ENCODE results near the gene SLC35E1.

Gene SLC35E1

DNA sequence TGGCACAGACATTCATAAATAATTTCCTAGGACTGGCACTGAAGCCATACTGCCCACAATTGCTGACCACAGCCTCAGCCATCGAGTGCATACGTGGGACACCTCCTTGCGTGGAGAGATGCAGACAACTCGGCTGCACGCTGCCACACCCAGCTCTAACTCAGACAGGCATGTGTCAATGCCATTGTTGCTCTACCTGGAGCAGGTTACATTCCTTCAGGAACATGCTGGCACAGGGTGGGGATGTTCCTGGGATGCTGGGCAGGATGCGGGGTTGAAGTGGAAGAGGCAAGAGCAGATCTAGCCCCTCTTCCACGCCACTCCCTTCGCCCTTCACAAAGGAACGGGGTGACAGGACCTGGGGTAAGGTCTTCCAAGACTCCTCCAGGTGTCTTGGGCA, 24.2 kb upstream of the SLC35E1 start:
- DNase-seq: no peak

- no peak for DNase-seq
Observed at GRCh38 chr19:16595097-16595496, 22.9 kb upstream of the SLC35E1 start.

- no peak for DNase-seq
Observed at GRCh38 chr19:16594681-16595091, 22.5 kb upstream of the SLC35E1 start.

GRCh38 chr19:16594131-16594586, 21.9 kb upstream of the SLC35E1 start:
- DNase-seq: peak; percentile 64

GRCh38 chr19:16593181-16593580, 21.0 kb upstream of the SLC35E1 start:
- no peak for DNase-seq

DNA sequence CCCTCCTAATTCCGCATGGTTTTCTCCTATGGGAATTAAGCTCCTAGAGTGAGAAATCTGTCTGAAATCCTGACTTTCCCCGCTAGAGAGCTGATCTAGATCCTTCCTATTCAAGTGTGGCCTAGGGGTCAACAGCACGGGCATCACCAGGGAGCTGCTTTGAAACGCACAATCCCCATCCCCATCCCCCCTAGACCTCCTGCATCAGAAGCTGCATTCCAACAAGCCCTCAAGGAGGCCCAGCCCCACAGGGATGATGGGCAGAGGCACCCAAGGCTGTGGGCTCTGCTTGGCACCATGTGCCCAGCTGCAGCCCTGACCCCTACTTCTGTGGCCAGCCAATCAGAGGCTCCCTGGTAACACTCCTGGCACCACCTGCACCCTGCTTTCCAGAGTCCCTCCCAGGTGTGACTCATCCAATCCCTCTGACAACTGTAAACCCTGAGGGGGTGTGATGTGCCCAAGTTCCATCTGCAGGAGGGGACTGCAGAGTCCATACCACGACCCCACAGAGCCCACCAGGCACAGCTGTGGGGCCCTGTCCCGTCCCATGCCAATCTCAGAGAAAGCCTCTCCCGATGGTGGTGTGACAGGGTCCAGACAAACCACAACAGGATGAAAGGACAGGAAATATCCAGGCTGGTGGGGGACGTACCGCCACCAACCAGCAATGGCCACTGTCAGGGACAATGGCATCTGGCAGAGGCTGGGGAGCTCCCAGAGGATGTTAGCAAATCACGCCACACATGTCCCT, 19.8 kb upstream of the SLC35E1 start:
- no peak for DNase-seq

- no peak for DNase-seq
Observed at GRCh38 chr19:16590876-16591802, 18.9 kb upstream of the SLC35E1 start.

DNA sequence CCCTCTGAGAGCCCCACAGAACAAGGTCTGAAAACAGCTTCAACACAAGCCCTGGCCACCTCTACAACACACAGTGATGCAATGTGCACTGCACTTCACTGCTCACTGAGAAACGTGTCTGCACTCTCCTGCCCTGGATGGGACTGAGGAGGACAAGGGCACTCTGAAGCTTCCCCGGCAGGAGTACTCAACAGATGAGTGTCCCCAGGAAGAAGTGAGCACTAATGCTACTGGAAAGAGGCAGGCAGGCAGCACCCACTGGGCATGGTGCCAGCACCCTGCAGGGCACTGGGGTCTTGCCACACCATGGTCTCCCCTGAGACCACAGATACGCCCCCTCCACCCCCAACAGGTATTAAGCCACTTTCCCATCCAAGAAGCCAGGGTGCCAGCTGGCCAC, 17.7 kb upstream of the SLC35E1 start:
- no peak for DNase-seq

DNA sequence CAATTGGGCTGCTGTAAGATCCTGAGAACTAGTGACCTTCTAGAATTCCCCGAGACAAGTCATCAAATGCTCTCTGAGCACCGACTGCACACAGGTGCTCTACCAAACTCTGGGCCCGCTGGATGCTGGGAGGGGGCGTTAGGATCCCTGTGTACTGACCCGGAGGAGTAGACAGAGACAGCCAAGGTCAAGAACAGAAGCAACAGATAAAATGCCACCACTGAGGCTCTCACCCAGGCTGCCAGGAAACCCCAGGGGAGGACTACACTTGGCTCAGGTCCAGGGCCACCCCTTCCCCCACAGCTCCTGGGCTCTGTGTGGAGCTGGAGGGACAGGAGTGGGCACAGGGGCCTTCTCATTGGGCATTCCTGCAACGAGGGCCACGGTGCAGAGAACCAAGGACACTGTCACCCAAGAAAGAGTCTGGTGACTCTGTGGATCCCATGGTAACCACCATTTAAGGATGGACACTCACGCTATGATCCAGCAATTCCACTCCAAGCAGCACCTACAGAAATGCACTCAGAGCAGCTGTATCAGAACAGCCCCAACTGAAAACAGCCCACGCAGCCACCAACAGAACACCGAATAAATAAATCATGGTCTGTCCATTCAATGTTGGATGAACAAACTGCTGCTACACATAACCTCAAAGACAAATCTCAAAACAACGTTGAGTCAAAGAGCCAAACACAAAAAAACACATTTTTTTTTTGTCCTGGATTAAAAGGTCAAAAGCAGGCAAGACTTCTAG, 16.8 kb upstream of the SLC35E1 start:
- no peak for DNase-seq

DNA sequence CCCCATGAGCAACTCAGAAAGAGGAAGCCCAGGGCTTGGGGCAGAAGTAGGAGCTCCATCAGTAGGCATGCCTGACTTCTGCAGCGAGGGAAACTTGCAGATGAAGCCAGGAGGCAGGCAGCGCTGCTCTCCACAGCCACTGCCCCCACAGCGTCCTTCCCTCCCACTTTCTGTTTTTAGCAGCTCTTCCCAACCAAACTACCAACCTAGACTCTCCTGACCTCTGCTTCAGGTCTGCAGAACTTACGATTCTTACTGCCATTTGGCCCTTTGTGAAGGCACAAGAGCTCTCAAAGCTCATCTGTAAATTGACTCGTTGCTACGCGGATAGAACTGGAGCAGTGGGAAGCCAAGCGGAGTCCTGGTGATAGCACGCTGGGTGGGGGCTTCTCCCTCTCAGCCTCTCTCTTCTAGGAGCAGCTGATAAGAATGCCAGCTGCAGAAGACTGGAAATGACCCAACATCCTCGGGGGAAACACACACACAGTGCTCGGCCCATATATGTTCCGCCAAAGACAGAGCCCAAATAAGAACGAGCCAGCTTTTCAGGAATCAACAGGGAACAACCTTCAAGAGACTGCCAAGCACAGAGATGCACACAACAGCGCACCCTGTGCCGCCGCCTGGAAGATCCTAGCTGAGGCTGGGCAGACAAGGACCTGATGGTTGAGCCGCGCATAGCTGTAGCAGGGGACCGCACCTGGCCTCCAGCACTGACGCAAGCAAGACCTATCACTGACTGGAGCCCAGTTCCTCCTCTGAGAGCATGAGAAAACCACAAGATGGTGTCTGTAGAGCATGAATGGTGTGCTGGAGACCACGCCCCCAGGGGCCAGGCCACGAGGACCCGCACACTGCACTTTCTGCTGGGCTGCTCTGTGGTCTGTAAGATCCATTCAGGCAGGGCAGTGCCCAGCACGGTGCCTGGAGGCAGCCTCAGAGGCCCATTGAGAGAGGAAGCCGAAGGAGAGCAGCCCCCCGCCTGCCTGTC, 15.9 kb upstream of the SLC35E1 start:
- peak; percentile 60 for DNase-seq

- peak; percentile 47 for DNase-seq
Observed at GRCh38 chr19:16586991-16587832, 15.0 kb upstream of the SLC35E1 start.

DNA sequence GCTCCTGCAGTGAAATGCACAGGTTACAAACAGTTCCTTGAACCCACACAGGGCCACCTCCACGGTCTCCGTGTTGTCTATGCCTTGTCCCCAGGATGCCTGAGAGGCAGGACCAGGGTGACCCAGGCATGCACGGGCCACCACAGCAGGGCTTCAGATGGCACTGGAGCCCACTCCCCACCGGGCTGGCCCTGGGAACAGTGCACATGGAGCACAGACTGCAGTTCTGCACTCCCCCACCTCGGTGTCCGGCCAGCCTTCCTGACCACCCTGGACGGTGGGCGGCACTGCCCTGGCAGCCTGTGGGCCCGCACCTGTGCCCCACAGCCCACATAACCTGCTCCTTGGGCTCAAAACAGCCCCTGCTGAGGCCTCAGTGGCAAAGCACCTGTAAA, 14.3 kb upstream of the SLC35E1 start:
- DNase-seq: no peak

GRCh38 chr19:16585808-16586476, 13.7 kb upstream of the SLC35E1 start:
- peak; percentile 43 for DNase-seq

DNA sequence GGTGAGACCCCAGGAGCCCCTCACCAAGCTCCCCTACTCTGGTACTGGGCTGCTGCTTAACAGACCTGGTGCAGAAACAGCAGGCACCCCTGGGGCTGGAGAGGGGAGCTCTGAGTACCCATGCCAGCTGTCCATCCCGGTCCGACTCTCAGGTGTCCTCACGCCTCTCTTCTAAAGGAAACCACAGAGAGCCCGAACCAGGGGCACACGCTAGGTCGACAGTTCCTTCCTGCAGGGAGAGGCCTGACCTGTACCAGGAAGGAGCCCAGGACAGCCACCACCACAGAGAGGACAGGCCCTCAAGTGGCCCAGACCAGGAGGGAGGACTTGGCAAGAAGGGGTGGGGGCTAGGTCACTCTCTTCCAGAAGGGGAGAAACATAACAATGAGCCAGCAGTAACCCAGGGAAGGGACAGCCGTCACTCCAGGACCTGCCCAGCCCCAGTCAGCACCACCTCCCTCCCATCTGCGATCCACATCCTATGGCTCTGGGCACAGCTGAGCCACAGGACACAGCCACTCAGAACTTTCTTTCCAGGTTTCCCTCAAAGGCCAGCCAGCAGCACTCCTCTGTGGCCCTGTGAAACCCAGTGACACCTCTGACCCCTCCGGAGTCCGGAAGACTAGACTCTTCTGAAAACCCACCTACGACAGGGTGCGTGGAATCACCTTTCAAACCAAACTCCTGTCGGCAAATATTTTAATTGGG, 13.0 kb upstream of the SLC35E1 start:
- no peak for DNase-seq

GRCh38 chr19:16584248-16585093, 12.3 kb upstream of the SLC35E1 start:
- peak; percentile 79 for DNase-seq

DNA sequence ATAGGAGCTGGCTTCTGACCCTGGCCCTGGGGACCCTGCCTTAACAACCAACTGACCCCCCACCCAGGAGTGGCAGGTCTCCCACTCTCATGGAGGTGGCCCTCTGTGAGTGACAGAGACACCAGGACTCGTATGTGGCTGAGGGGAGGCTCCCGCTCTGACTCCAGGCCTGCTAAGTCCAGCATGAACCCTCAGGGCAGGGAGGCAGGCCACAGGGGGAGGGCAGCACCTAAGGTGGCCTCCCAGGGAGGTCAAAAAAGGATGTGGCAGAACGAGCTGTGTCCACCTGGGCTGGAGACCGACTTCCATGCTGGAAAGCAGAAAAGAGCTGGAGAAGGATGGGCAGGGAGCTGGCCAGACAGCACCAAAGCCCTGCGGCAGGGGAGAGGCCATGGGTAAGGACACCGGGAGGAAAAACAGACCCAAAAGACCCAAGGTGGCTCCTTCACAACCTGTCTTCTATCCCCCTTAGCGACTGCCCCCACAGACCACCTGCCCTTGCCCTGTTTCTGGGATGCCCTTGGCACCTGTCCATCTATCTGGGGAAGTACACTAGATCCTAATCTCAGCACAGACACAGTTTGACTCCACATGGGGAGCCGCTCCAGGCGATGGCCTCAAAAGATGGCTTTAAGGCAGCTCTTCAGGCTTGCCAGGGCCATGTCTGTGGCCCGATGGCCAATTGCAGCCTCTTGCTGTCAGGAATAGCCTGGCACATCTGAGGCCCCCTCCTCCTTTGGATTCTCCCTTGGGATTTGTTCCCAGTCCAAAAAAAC, 10.5 kb upstream of the SLC35E1 start:
- DNase-seq: no peak

- DNase-seq: no peak
Observed at GRCh38 chr19:16581971-16582343, 9.7 kb upstream of the SLC35E1 start.
